Adrenal gland (tissue), 5 donors: ENCODE measurements around the gene ARHGAP10.

Experiments used
- CTCF ChIP-seq, 6 experiments: fragments of 450-650 bp in 4 of 6; fragments of 200-600 bp in 2 of 6; sonication (generic) in 1 of 6; IDR thresholded peaks; 1 replicate in 5 of 6; 2 replicates in 1 of 6; pipeline versions ENCODE4 v1.5.1 to v1.8.0; 2016 to 2021; ENCODE audit warnings: antibody characterized with exemption in 6 of 6, mild to moderate bottlenecking in 2 of 6, moderate library complexity in 1 of 6
- POLR2A ChIP-seq, 2 donors: fragments of 450-650 bp; IDR thresholded peaks; one replicate each; pipeline ENCODE4 v1.6.1; 2017; ENCODE audit warnings: antibody characterized with exemption in 2 of 2, mild to moderate bottlenecking in 2 of 2, moderate library complexity in 1 of 2
- donor health status: DM: no; HTN: no; CAD: no.

DNA sequence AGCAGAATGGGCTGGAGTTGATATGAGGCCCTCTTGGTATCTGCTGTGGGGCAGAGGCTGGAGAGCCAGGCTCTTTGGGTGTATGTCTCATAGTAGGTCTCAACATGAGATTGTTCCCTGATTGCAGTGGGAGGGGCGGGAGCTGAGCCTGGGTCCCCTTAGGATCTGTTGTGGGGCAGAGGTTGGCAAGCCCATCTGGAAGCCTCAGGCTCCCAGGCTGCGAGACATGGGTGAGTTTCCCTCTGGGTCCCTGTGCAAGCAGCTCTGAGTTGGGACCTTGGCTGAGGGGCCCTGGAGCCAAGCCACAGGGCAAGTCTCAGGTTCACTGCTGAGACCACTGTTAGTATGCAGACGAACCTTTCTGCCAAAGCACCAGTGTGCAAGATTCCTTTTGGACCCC is 201.9 kb downstream of the ARHGAP10 start:
- TF ChIP-seq POLR2A (IDR thresholded peaks at IDR 0.05) (no peak), CTCF (IDR thresholded peaks at IDR 0.05) (no peak)
